GM23338 (cell line): Measurements from ENCODE around the gene AAGAB.

Source experiments
- NANOG ChIP-seq: IDR thresholded peaks from 2 replicates; pipeline ENCODE4 v1.6.1; 2016; ENCODE audit warnings: antibody characterized with exemption, borderline replicate concordance
- TF ChIP-seq, protein P1 (sequence below), 2 experiments: fragments of 200-600 bp in 1 of 2; sonication (generic) in 1 of 2; conservative IDR thresholded peaks; 2 replicates each; pipeline versions ENCODE4 v1.5.1 to v1.6.1; 2016 to 2017; ENCODE audit warnings: antibody characterized with exemption in 2 of 2, low read depth in 2 of 2, mild to moderate bottlenecking in 2 of 2, moderate library complexity in 1 of 2

DNA sequence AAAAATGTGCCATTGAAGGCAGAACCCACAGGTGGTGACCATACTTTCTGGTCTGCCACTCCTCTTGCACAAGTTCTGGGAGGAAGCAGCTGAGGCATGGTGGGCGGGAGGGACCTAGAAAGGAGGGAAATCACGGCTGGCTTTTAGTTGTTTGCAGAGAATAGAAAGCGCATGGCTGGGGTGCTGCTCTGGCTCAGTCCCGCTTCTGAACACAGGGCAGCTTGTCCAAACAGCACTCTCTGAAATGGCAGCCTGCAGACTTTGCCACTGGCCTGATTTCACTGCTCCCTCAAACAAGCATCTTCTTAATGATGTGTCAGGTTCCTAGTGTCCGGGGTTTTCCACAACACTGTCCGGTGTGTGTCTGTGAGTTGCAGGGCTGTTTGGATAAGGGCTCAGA, 76.7 kb downstream of the AAGAB start:
- TF ChIP-seq, protein P1, sequence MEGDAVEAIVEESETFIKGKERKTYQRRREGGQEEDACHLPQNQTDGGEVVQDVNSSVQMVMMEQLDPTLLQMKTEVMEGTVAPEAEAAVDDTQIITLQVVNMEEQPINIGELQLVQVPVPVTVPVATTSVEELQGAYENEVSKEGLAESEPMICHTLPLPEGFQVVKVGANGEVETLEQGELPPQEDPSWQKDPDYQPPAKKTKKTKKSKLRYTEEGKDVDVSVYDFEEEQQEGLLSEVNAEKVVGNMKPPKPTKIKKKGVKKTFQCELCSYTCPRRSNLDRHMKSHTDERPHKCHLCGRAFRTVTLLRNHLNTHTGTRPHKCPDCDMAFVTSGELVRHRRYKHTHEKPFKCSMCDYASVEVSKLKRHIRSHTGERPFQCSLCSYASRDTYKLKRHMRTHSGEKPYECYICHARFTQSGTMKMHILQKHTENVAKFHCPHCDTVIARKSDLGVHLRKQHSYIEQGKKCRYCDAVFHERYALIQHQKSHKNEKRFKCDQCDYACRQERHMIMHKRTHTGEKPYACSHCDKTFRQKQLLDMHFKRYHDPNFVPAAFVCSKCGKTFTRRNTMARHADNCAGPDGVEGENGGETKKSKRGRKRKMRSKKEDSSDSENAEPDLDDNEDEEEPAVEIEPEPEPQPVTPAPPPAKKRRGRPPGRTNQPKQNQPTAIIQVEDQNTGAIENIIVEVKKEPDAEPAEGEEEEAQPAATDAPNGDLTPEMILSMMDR (conservative IDR thresholded peaks at IDR 0.05; ENCODE audit: low read depth in 2 of 2), result no peak
- TF ChIP-seq NANOG, result no peak
